A673 (cell line): ENCODE data around the gene CIZ1.

Experiments
- EZH2 ChIP-seq: fragments of 200-600 bp; sonication (generic); IDR thresholded peaks from 2 replicates; pipeline ENCODE4 v1.6.1; 2017; ENCODE audit warnings: borderline replicate concordance, low read depth, mild to moderate bottlenecking, mixed read lengths, antibody characterized with exemption, low read length; ENCODE audit not compliant: poor library complexity, severe bottlenecking
- TF ChIP-seq, protein P1 (sequence below): fragments of 300-800, 200-600 bp; sonication (generic); conservative IDR thresholded peaks from 2 replicates; pipeline ENCODE4 v1.5.1; 2017; ENCODE audit warnings: low read depth, mild to moderate bottlenecking, antibody characterized with exemption, low read length, moderate library complexity, mixed read lengths

DNA sequence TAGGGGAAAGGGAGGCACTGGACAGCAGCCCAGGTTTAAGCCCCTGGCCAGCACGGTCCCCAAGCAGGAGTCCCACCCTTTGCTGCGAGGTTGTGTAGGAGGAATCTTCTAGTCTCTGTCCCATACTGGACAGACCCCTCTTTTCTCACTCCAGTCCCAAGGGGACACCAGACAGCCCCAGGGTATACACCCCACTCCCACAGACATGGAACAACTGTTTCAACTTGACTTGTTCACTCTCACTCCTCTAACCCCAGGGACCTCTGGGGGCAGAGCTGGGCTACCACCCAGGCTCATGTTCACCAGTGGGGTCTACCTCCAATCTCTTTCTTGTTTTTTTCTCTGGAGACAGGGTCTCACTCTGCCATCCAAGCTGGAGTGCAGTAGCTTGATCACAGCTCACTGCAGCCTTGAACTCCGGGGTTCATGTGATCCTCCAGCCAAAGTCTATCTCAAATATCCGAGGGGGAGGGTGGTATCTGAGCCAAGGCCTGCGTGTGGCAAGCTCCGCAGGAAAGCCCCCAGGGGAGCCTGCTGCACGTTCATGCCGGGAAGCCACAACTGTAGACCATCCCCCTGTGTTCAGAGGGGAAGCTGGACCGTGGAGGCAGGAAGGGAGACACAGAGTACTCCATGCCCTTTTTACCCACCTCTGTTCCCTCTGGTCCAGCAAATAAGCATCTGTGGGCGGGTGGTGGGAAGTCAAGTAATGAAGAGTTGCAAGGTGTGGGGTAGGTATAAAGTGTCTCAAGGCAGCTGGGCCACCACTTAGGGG is 65.6 kb downstream of the CIZ1 start:
- TF ChIP-seq, protein P1, sequence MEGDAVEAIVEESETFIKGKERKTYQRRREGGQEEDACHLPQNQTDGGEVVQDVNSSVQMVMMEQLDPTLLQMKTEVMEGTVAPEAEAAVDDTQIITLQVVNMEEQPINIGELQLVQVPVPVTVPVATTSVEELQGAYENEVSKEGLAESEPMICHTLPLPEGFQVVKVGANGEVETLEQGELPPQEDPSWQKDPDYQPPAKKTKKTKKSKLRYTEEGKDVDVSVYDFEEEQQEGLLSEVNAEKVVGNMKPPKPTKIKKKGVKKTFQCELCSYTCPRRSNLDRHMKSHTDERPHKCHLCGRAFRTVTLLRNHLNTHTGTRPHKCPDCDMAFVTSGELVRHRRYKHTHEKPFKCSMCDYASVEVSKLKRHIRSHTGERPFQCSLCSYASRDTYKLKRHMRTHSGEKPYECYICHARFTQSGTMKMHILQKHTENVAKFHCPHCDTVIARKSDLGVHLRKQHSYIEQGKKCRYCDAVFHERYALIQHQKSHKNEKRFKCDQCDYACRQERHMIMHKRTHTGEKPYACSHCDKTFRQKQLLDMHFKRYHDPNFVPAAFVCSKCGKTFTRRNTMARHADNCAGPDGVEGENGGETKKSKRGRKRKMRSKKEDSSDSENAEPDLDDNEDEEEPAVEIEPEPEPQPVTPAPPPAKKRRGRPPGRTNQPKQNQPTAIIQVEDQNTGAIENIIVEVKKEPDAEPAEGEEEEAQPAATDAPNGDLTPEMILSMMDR, result no peak
- TF ChIP-seq EZH2, result no peak
